Esophagus mucosa (tissue), 1 donor: ENCODE data around the gene SOX21. TPM values are rescaled to one million over a fixed set of nuclear protein-coding genes. Genes with fewer than 3 reads are reported as not detected.

ENCODE experiments used
- ATAC-seq: fragments of 200-7000 bp; cut with Tn5 transposase; one replicate; pipeline ENCODE4 v1.9.1; 2020
- total RNA-seq: library from RNA; stranded (reverse); gene quantifications from one replicate; pipeline ENCODE4 v1.2.4, GENCODE V29; 2023
- donor health status: DM: yes; HTN: yes; CAD: no.

Gene SOX21
- total RNA-seq, 1 donor from 2014 or later = 12.8 TPM

GRCh38 chr13:94674609-94675348, 37.6 kb downstream of the SOX21 start:
- peak; percentile 46 for ATAC-seq

GRCh38 chr13:94673851-94674250, 38.5 kb downstream of the SOX21 start:
- no peak for ATAC-seq

DNA sequence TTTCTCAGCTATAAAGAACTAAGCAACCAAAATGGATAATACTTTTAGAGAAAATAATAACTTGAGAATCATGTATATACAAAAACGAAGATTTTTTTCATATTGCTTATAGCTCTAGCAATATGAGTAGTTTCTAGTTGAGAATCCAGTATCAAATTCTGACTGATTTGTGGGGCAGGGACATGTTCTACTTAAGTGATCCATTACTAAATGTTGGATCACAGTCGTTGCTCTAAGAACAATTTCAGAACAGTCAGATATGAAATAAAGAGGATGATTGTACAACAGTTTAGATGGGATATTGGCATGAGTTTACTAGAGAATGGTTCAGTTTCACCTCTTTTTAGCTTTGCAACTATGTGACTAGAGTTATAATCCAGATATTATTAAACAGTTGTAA, 39.9 kb downstream of the SOX21 start:
- ATAC-seq = no peak

GRCh38 chr13:94667190-94667589, 45.2 kb downstream of the SOX21 start:
- ATAC-seq = no peak

DNA sequence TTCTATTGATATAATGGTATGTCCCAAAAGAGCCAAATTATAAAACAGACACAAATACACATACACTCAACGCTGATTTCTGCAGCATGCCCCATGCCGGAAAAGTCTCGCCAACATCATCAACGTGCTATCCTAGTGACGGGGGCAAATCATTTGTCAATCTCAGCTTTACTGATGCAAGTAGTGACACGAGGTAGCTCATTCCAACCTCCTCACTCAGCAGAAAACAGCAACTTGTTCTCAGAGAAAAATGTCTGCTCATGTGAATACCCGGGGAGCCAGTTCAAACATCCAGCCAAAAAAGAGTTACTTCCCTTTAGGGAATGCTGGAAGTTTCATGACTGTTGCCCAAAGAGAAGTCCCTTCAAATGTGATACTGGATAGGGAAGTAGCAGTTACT, 46.3 kb downstream of the SOX21 start:
- ATAC-seq = no peak

DNA sequence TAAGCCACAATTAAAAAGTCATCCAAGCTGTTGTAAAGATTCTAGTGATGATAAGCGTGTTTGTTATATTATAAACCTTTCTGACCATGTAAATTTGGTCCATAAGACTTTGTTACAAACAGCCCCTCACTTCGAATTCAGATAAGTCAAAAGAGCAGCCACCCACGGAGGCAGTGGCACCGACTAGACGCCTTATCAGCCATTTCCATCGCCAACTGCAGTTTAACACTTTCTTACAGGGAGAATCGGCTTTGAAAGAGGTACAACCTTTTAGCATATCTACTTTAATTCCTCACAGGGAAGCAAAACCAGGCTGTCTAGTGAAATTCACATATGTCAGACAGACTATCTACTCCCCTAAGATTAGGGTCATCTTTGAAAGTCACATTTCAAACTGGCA, 47.5 kb downstream of the SOX21 start:
- ATAC-seq = no peak

- no peak for ATAC-seq
Measured at GRCh38 chr13:94662274-94662945, 49.9 kb downstream of the SOX21 start.

DNA sequence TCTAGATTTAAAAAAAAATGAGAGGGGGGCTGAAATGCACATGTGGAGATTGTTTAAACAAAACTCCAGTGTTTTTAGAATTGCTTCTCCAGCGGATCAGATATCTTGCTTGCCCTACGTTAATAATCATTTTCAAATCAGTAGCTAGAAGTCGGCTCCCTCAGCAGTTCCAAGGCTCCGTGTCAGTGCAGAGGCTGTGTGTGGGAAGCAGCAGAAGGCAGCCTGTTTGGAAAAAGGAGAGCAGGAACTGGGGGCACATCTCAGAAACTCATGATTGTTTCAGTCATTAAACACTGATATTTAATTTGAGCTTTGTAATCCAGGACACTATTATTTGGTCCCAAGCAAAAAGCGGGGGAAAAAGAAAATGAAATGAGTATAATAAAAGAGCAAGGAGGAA, 50.9 kb downstream of the SOX21 start:
- ATAC-seq = no peak

- no peak for ATAC-seq
Measured at GRCh38 chr13:94660695-94661326, 51.5 kb downstream of the SOX21 start.

Other genes starting within 250 kb of the SOX21 start
- not detected for gene DCT, start 232.9 kb downstream of the SOX21 start, total RNA-seq
- 5.8 TPM for gene TGDS, start 116.4 kb downstream of the SOX21 start, total RNA-seq
- 2.4 TPM for gene GPR180, start 110.7 kb downstream of the SOX21 start, total RNA-seq